D341Med (cell line): ENCODE data around the gene PRXL2C.

ENCODE experiments used
- DNase-seq: peaks from one replicate; pipeline ENCODE4 v3.0.0; 2012; ENCODE audit warnings: low spot score

The PRXL2C gene

GRCh38 chr9:96612105-96612965, 42.8 kb downstream of the PRXL2C start:
- DNase-seq: no peak

GRCh38 chr9:96611302-96611701, 43.8 kb downstream of the PRXL2C start:
- DNase-seq: no peak

DNA sequence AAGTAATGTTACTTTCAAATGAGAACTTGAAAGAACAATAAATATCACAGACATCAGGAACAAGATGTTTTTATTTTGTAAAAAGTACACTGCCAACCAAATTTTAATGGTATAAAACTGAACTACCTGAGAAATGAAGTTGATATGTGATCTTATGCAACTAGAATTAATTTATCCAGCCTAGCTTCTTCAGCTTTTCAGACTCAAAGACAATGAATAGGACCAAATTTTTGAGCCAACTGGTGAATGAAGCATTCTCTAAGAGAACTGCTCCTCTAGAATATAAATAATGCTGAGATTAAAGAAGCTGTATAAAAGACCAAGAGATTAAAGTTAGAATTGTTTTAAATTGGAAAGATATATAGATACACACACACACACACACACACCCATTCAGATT, 45.4 kb downstream of the PRXL2C start:
- DNase-seq: no peak

GRCh38 chr9:96607971-96608370, 47.1 kb downstream of the PRXL2C start:
- DNase-seq: no peak

GRCh38 chr9:96605328-96605727, 49.8 kb downstream of the PRXL2C start:
- DNase-seq: no peak

GRCh38 chr9:96604004-96604319, 51.2 kb downstream of the PRXL2C start:
- DNase-seq: no peak

- DNase-seq: no peak
Measured at GRCh38 chr9:96603305-96604003, 51.7 kb downstream of the PRXL2C start.

GRCh38 chr9:96599298-96599697, 55.8 kb downstream of the PRXL2C start:
- DNase-seq: no peak

GRCh38 chr9:96596601-96597111, 58.5 kb downstream of the PRXL2C start:
- DNase-seq: no peak
